MCF 10A (cell line): ENCODE results near the gene STIMATE. TPM values are rescaled to one million over a fixed set of nuclear protein-coding genes. Genes with fewer than 3 reads are reported as not detected.

Source experiments
- BruUV-seq: library from RNA; stranded (reverse); fragments of 400-500 nt; replicated peaks from 2 replicates; lab custom pipeline; 2021; lab: Mats Ljungman, UMichigan
- CTCF ChIA-PET: fragments of 300-600 bp; sonication (Branson Sonifier 250); formaldehyde crosslinking; extraction: SDS; loops from one replicate; lab custom pipeline; 2021; ENCODE audit warnings: antibody characterized with exemption, inconsistent platforms; lab: Yijun Ruan, JAX
- POLR2A ChIA-PET: fragments of 300-600, 350-650 bp; sonication (Branson Sonifier 250); formaldehyde crosslinking; extraction: SDS; loops from one replicate; lab custom pipeline; 2020; ENCODE audit warnings: antibody characterized with exemption, inconsistent platforms; lab: Yijun Ruan, JAX
- DNase-seq: peaks from one replicate; pipeline ENCODE4 v3.0.0-alpha.2; 2018; ENCODE audit not compliant: unreplicated experiment
- H3K27ac Mint-ChIP-seq: one replicate; pipeline ENCODE4 v1.8.0; 2022; ENCODE audit warnings: mild to moderate bottlenecking, low read depth, mixed read lengths; ENCODE audit not compliant: unreplicated experiment
- H3K27me3 Mint-ChIP-seq: one replicate; pipeline ENCODE4 v1.8.0; 2022; ENCODE audit warnings: mixed read lengths; ENCODE audit not compliant: insufficient read depth, unreplicated experiment
- H3K36me3 Mint-ChIP-seq: one replicate; pipeline ENCODE4 v1.8.0; 2022; ENCODE audit warnings: mild to moderate bottlenecking, moderate library complexity, mixed read lengths; ENCODE audit not compliant: insufficient read depth, unreplicated experiment
- H3K4me1 Mint-ChIP-seq: one replicate; pipeline ENCODE4 v1.8.0; 2022; ENCODE audit warnings: mixed read lengths; ENCODE audit not compliant: insufficient read depth, unreplicated experiment
- H3K4me3 Mint-ChIP-seq: one replicate; pipeline ENCODE4 v1.8.0; 2022; ENCODE audit warnings: mild to moderate bottlenecking, moderate library complexity, mixed read lengths; ENCODE audit not compliant: unreplicated experiment
- H3K9me3 Mint-ChIP-seq: one replicate; pipeline ENCODE4 v1.8.0; 2022; ENCODE audit warnings: mixed read lengths; ENCODE audit not compliant: unreplicated experiment
- CTCF ChIP-seq: fragments of 200-600 bp; IDR thresholded peaks from one replicate; pipeline ENCODE4 v1.8.0; 2022; ENCODE audit warnings: antibody characterized with exemption, mild to moderate bottlenecking; ENCODE audit not compliant: unreplicated experiment
- intact Hi-C: fragments of 100-400 bp; cut with micrococcal nuclease; formaldehyde crosslinking; loops from 2 replicates; pipeline ENCODE4 v1.14.1; 2022
- total RNA-seq: library from RNA; stranded (reverse); gene quantifications from 2 replicates; pipeline ENCODE4 v1.2.3, GENCODE V29; 2022

The STIMATE gene
- total RNA-seq, 1 experiment from 2014 or later = 12.0 TPM

- ChIA-PET POLR2A (no interaction called here), CTCF (interaction anchor here (1.0 kb wide), 1 partner anchor 197 kb away, joined by 4 read pairs; no protein-coding TSS in a partner anchor)
- no peak overlapping the region for H3K27ac Mint-ChIP-seq
- H3K27me3 Mint-ChIP-seq = no peaks in the 10 kb centered on the region
- no peak for TF ChIP-seq CTCF
- intact Hi-C loops = no loop called here
- no peaks in the 10 kb centered on the region for H3K9me3 Mint-ChIP-seq
- BruUV-seq = no TSS peak
- peaks cover 4% of the 10 kb centered on the region for H3K36me3 Mint-ChIP-seq
- peaks cover 12% of the 10 kb centered on the region for H3K4me1 Mint-ChIP-seq
- H3K4me3 Mint-ChIP-seq = no peak overlapping the region
- DNase-seq = no peak
Observed at GRCh38 chr3:52889901-52890300, 7.4 kb downstream of the STIMATE start.

DNA sequence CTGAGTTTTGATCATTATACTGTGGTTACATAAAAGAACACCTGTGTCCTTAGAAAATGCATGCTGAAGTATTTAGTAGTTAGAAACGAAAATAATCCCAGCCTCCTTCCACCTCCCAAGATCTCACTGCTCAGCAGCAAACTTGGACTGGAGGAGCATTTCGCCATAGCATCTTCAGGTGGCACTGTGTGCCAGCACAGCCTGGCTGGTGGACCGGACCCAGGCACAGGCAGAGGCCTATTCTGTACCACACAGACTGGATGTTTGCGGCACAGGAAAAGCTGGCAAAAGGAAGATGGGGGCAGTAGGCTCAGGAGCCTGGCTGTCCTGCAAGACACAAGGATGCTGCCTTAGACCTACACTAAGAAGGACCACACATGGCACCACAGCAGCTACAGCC is 10.2 kb downstream of the STIMATE start:
- H3K36me3 Mint-ChIP-seq = peaks cover 4% of the 10 kb centered on the region
- ChIA-PET POLR2A (no interaction called here), CTCF (interaction anchor here (0.6 kb wide), 1 partner anchor 145 kb away, joined by 4 read pairs; no protein-coding TSS in a partner anchor)
- peaks cover 12% of the 10 kb centered on the region for H3K4me1 Mint-ChIP-seq
- no peaks in the 10 kb centered on the region for H3K9me3 Mint-ChIP-seq
- intact Hi-C loops = no loop called here
- no peak overlapping the region for H3K4me3 Mint-ChIP-seq
- BruUV-seq = no TSS peak
- no peak for TF ChIP-seq CTCF
- H3K27me3 Mint-ChIP-seq = no peaks in the 10 kb centered on the region
- no peak for DNase-seq
- H3K27ac Mint-ChIP-seq = no peak overlapping the region

DNA sequence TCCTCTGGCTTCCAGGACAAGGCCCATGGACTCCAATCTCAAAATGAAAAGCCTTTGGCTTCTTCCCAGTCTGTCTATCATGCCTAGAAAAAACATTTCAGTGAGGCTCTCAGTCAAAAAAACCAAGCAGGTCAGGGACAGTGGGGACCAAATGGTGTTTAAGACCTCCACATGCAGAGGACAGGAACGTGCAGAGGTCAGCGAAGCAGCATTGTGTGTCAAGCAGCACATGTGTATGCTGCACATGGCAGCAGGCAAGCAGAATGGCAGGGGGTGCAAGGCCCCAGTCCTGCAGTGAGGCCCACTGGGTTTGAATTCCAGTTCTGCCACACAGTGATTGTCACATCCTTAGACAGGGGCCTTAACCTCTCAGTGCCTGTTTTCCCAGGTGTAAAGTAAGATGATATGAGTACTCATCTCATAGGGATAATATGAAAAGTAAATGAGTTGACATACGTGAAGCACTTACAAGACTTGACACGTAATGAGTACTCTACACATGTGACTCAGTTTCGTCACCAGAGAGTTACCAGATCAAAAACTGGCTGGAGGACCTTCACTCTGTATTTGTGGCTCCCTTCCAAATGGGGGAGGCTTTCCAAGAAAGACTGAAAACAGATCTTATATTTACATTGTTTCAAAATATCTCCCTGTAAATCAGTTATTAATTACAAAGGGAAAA is 11.2 kb downstream of the STIMATE start:
- DNase-seq = no peak
- Mint-ChIP-seq H3K4me1 (peaks cover 10% of the 10 kb centered on the region), H3K27ac (no peak overlapping the region), H3K36me3 (peaks cover under 1% of the 10 kb centered on the region), H3K4me3 (no peak overlapping the region), H3K9me3 (no peaks in the 10 kb centered on the region), H3K27me3 (no peaks in the 10 kb centered on the region)
- BruUV-seq = no TSS peak
- no peak for TF ChIP-seq CTCF
- ChIA-PET POLR2A (no interaction called here), CTCF (interaction anchor here (0.6 kb wide), 1 partner anchor 146 kb away, joined by 4 read pairs; no protein-coding TSS in a partner anchor)
- intact Hi-C loops = no loop called here

- H3K27ac Mint-ChIP-seq = no peak overlapping the region
- POLR2A ChIA-PET = no interaction called here
- DNase-seq = no peak
- no peak for TF ChIP-seq CTCF
- CTCF ChIA-PET = interaction anchor here (0.5 to 1.2 kb wide), 4 partner anchors 12 to 431 kb away, joined by 3 to 4 read pairs (median 4); no protein-coding TSS in a partner anchor
- H3K4me1 Mint-ChIP-seq = no peaks in the 10 kb centered on the region
- BruUV-seq = no TSS peak
- H3K27me3 Mint-ChIP-seq = no peaks in the 10 kb centered on the region
- H3K4me3 Mint-ChIP-seq = no peak overlapping the region
- H3K36me3 Mint-ChIP-seq = peaks cover 8% of the 10 kb centered on the region
- intact Hi-C loops = no loop called here
- no peaks in the 10 kb centered on the region for H3K9me3 Mint-ChIP-seq
Observed at GRCh38 chr3:52882377-52882776, 15.0 kb downstream of the STIMATE start.
